HG03521 (cell line): Measurements from ENCODE around the gene PYM1.

Experiments used
- ATAC-seq: cut with Tn5 transposase; IDR thresholded peaks from one replicate; pipeline ENCODE4 v1.9.1; 2021; ENCODE audit warnings: mild to moderate bottlenecking, moderate library complexity; ENCODE audit not compliant: unreplicated experiment

PYM1 gene

DNA sequence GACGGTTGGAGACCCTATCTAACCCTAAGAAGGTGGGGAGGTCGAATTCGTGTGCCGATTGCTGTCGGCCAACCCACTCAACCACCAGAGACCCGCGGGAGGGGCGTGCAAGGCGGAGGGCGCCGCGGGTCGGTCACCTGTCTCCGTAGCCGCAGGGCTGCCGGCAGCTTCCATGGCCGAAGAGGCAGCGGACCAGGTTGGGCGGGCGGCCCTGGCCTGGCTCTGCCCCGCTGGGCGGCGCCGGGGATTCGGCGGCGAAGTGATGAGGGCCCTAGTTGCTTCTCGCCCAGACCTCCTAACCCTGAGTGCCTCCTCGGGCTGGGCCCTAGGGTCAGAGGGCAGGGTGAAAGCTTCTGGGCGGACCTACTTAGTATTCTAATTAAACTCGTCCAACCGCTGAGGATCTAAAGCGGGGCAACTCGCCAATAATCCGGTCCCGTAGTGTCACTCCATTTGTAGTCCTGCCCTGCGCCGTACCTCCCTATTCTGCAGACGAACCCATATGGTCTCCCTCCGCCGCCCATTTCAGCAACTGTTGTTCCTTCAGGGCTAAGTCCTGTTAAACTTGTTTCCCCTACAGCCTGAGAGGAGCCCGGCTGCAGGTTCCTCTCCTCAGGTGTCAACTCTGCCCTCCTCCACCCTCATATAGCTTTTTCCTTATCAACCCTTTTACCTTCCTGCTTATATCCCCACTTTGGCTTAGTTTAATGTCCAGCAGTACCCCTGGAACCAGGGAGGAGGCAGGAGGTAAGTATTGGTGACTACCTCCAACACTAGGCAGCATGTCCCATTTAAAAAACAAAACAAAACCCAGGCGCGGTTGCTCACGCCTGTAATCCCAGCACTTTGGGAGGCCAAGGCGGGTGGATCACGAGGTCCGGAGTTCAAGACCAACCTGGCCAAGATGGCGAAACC lies at the start of gene PYM1:
Gene PYM1, minus strand, starts transcription at position 307 of the 915 bp plus-strand sequence. Its CDS starts 133 bp downstream, at position 174.
- peak; percentile 42 for ATAC-seq

DNA sequence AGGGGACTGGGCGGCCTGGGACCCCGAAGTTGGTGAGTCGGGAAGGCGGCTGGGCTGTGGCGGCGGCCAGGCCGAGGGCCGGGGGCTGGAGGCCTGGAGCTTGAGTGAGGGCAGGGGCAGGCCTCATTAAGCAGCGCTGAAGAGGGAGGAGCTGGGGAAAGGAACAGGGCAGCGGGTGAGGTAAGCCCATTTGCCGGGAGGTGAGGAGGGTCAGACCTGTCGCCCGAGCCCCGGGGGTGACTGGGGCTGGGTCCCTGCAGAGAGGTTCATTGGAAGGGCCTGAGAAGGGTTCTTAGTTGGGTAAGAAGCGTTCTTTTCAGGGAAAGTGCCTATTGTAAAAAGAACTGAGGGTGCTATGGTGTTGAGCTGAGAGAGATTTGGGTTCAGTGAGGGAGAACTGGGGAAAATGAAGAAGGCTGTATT lies 46.6 kb upstream of the PYM1 start:
- peak; percentile 1 for ATAC-seq

DNA sequence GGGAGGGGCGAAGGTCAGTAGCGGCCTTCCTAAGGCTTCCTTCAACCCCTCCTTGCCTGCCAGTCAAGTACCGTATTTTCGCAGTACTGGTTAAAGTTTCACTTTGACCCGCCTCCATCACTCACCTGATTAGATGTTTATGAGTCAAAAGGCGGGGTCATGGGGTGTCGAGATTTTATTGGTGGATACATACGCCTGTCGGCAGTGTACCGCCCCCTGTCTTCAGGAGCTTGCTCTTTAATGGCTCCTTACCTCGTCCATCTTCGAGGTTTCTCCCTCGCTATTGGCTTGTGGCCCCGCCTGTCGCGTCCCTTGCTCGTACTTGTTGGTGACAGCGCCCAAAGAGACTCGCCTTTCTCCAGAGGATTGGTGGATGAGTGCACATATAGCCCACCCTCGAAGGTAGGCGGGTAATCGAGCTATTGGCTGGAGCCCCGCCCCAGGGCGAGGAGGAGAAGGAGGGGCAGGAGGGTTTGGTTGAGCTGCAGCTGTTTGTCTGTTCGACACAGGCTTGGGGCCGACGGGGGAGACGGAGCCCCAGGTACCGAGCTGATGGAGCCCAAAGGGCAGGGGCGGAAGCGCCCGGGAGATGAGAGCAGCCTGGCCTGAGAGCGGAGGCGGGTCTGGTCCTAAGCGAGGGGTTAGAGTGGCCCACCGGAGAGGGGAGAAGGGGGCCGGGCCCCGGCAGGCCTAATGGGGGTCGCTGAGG lies 46.1 kb upstream of the PYM1 start, which contains the start of gene RAB5B:
Gene RAB5B, plus strand, starts transcription at position 480 of the 709 bp plus-strand sequence. CDS start 12,883 bp downstream, outside the sequence.
- peak; percentile 89 for ATAC-seq

DNA sequence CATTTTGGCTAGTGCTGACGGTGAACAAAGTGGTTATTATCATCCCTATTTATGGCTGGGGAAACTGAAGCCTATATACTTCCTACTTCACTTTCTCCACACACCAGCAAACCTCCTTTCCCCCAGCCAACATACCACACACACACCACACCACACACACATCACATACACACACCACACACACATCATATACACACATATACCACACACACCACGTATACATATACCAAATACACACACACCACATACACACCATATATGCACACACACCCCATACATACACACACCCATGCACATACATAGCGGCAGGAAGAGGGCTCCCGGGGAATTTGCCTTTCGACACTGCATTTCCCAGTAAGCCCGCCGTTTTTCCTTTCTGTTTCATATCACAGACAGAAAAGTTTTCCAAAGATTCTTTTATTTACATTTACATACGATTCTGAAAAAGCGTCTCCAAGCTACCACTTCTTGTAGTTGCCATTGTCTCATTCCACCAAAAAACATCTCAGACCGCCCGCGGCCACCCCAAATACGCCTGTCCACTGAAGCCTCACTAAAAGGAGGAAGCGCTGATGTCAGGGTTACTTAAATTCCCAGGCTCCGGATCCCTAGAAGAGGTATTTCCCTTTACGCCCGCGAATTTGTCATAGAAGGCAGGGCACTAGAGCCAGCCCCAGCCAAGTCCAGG lies 45.4 kb upstream of the PYM1 start:
- no peak for ATAC-seq

DNA sequence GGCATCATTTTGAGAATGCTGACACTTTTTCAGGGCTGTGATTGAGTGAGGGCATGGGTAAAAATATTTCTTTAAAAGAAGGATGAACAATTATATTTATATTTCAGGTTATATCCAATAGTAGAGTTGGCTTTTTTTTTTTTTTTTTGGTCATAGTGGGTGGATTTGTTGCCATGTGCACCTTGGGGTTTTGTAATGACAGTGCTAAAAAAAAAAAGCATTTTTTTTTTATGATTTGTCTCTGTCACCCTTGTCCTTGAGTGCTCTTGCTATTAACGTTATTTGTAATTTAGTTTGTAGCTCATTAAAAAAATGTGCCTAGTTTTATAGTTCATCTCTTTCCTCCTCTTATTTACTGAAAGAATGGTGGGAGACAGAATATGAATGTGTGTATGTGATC lies 44.8 kb upstream of the PYM1 start:
- ATAC-seq = no peak

DNA sequence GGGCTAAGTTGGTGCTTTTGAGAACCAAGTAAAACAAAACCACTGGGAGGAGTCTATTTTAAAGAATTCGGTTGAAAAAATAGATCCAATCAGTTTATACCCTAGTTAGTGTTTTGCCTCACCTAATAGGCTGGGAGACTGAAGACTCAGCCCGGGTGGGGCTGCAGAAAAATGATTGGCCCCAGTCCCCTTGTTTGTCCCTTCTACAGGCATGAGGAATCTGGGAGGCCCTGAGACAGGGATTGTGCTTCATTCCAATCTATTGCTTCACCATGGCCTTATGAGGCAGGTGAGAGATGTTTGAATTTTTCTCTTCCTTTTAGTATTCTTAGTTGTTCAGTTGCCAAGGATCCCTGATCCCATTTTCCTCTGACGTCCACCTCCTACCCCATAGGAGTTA lies 44.3 kb upstream of the PYM1 start:
- no peak for ATAC-seq

DNA sequence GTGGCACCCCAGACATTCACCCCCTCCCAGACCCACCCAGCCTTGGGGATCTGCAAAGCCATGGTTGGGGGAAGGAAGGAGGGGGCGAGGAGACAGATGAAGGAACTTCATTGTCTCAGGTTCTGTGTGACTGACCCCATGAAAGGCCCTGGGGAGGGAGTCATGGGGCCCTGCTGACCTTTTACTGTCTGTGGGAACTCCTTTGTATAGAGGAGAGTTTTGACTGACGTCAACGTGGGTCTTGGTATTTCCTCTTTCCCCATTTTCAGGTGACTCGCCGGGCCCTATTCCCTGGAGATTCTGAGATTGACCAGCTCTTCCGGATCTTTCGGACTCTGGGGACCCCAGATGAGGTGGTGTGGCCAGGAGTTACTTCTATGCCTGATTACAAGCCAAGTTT lies 43.1 kb upstream of the PYM1 start:
- ATAC-seq = no peak

DNA sequence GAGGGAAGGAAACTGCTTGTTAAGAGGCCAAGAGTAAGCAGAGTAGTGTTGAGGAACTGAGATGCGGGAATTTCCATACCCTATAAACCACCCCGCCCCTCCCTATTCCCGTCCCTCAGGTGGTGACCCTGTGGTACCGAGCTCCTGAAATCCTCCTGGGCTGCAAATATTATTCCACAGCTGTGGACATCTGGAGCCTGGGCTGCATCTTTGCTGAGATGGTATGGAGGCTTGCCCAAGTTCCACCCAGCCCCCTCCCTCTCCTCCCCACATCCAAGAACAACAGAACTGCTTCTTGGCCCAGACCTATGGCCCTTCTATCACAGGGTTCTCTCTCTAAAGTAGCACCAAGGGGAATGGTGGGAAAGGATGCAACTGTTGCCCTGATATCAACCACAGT lies 41.7 kb upstream of the PYM1 start:
- no peak for ATAC-seq

DNA sequence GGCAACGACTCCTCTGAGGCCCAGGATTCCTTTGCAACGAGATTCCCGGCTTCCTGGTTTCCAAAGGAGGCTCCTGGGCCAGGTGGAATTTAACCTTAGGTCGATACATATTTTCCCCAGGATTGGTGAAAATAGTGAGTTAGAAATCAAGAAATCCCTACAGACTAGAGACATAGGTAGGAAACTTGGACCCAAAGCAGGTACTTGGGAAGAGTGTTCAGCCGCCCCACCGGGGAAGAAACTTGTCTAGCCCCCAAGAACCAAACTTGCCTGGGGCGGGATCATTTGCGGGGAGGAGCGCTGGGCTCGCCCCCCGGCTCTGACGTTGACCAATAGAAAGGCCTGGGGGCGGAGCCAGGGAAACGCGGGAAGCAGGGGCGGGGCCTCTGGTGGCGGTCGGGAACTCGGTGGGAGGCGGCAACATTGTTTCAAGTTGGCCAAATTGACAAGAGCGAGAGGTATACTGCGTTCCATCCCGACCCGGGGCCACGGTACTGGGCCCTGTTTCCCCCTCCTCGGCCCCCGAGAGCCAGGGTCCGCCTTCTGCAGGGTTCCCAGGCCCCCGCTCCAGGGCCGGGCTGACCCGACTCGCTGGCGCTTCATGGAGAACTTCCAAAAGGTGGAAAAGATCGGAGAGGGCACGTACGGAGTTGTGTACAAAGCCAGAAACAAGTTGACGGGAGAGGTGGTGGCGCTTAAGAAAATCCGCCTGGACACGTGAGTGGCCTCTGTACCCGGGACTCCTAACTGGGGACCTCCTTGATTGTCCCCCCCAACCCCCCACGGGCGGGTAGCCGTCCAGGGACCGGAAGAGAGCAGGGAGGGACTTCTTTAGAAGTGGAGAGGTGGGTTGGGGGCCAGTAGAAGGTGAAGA lies 39.0 kb upstream of the PYM1 start, which contains the start of gene CDK2:
Gene CDK2, plus strand, starts transcription at position 423 of the 874 bp plus-strand sequence. Its CDS starts 179 bp downstream, at position 602.
- ATAC-seq = peak; percentile 91

DNA sequence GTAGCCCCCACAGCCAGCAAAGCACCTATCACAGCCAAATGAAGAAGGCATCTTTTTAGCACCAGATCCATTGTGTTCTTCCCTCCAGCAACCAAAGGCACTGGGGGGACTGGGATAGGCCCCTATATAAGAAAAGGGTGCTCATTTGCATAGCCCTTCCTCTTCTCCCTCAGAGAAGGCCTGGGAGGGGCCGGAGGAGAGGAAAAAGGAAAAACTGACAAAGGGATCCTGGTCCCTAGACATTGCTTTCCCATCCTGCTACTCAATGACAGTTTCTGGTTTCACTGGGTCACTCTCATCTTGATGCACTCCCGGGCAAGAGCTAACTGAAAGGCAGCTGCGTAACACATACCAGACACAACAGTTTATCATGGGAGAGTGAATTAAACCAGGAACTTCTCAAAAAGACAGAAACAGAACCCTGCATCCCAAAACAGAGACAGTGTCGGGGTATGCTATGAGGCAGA lies 38.3 kb upstream of the PYM1 start, which contains the start of gene PMEL:
Gene PMEL, minus strand, starts transcription at position 102 of the 467 bp plus-strand sequence. Its CDS starts 31 bp downstream, at position 71.
- ATAC-seq = no peak

DNA sequence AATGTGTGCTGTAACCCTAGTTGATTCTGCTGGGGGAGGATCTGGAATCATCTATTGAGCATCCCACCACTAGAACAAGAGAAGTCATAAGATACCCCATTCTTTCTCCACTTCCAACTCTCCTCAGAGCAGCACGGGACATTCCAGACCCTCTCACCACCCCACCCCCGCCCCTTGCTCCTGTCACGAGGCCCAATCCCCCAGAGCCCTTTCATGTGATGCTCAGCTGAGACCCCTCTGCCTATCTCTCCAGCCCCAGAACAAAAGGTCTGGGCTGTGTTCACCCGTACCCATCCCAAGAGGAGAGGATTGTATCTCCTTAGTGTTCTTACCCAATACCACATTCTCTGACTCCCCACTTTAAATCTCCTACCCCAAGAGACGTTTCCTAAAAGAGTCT lies 37.5 kb upstream of the PYM1 start:
- no peak for ATAC-seq

DNA sequence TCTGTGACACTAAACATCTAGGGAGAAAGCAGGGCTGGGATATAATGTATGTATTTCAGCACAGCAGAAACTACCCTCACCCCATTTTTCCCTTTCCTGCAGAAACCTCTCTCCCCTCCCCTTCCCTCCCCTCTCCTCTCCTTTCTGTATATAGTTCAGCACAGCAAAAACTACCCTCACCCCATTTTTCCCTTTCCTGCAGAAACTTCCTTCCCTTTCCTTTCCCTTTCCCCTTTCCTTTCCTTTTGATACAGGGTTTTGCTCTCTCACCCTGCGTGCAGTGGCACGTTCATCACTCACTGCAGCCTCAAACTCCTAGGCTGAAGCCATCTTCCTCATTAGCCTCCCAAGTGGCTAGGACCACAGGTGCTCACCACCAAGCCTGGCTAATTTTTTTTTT lies 36.1 kb upstream of the PYM1 start:
- ATAC-seq = no peak

DNA sequence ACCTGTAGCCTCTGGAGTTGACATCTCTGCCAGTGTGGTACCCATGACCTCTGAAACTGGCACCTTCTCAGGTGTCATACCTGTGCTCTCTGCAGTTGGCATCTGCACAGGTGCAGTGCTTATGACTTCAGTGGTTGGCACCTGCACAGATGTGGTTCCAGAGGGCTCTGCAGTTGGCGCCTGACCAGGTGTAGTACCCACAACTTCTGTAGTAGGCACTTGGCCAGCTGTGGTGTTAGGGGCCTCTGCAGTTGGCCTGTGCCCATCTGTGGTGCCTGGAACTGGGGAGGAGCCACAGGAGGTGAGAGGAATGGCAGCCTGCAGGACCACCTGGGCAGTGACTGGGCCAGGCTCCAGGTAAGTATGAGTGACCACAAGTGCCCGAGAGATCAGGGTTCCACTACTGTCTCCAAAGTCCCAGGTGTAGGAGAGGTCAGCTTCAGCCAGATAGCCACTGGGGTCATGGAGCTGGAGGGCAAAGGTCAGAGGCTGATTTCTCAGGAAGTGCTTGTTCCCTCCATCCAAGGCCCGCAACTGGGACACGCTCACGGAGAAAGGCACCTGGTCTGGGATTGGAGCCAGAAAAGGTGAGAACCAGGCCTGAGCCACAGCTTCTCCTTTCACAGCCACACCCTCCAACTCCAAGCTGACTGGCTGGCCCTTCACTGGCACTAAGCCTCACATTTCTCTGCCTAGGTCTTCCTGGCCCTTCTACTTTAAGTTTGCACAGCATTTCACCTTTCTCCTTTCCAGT lies 29.6 kb upstream of the PYM1 start:
- ATAC-seq = no peak

DNA sequence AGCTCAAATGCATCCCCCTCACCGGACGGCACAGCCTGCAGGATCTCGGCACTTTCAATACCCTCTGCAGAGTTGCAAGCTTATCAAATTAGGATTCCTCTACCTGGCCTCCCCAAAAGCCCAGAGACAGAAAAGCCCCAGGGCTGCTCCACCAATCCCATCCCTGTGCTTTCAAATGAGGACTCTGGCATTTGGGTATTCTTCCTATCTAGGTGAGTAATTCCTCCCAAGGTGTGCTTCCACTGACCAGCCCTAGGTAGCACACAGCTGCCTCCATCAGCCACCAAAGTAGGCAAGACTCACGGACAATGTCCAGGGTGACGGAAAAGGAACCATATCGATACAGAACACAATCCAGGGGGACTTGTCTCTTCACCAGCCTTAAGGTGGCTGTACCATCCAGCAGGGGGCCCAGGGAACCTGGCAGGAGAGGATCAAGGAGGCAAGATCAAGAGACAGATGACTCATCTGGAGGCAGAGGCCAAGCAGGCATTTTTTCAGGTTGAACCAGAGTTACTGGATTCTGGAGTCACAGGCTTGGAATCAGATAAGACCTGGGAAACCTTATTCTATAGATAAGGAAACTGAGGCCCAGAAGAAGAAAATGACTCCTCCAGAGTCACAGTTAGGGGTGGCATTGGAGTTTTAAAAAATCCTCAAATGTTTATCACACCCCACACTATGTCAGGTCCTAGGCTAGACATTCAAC lies 28.3 kb upstream of the PYM1 start:
- ATAC-seq = no peak

DNA sequence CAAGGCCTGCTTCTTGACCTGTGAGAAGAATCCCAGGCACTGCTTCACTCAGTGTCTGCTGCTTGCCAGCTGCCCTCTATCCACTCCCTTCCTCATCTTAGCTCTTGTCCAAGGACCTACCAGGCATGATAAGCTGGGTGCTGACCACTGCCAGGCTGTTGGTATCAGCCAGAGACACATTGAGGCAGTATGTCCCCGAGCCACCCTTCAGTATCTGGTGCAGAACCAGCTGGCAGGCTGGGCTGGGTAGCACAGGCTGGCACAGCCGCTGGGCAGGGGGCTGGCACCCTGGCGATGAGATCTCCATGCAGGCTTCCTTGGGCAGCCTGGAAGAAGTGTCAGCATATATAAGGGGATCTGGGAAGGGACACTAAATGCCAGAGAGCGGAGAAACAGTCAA lies 27.6 kb upstream of the PYM1 start:
- ATAC-seq = no peak

DNA sequence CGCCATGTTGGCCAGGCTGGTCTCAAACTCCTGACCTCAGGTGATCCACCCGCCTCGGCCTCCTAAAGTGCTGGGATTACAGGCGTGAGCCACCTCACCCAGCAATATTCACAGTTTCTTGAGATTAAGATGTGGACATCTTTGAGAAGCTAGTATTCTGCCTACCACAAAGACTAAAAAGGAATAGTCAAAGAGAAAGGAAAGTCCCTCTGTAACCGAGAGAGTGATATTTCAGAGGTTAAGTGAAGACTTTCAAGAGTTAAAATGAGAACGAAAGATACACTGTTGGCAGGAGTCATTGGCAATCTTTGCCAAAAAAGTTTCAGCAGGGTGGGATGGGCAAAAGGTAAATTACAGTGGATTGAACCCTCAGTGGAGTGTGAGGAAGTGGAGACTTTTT lies 18.9 kb upstream of the PYM1 start:
- no peak for ATAC-seq

DNA sequence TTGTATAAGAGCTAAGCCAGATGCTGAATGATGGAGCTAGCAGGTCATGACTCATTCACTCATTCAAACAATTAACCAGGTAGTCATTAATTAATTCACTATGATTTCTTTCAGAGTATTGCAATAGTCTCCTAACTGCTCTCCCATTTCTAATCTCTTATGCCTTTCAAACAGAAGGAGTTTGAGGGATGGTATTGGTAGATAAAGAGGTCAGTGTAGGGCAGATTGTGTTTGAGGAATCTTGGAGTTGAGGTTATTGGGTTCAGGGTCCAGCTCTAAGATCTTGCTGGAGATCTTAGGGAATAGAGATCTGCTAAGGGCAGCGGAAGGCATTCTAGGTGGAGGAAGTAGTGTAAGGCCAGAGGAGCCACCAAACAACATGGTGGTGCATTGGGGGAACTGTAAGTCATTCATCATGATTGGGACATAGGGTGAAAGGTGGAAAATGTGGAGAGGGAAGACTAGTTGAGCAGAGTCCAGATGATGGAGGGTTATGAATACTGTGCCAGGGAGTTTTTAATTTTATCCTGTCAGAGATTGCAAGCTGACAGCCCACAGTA lies 15.0 kb upstream of the PYM1 start:
- no peak for ATAC-seq

DNA sequence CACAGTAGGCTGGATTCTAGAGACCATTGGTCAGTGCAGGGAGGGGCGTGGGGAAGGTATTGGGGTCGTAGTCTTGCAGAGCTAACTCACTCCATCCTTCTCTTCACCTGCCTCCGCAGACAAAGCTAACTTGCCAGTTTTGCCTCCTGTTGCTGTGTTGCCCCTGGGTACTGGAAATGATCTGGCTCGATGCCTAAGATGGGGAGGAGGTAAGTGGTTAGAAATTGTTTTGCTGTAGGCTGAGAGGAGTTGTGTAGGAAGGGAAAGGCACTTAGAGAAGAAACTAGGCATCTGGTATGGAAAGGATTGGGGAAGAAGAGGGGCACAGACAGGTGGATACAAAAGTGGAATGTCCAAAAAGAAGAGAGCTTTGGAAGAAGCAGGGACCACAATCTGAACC lies 14.4 kb upstream of the PYM1 start:
- no peak for ATAC-seq
